Left hindlimb (tissue), 1 donor: ENCODE results near the gene CGB7.
"Not testable (repeated sequence)": the region's sequence is repeated elsewhere in the genome, so short reads cannot be mapped to it uniquely, and the experiment has no call there.

Experiments used
- DNase-seq: peaks from one replicate; pipeline ENCODE4 v3.0.0-alpha.2; 2018

CGB7 gene

GRCh38 chr19:49057636-49058234, at the start of gene CGB7:
Gene CGB7, minus strand, starts transcription at chr19:49057749. Its CDS starts 2,374 bp downstream, at chr19:49055375.
- DNase-seq, result no peak

- no peak for DNase-seq
Measured at GRCh38 chr19:49106648-49107135, 49.1 kb upstream of the CGB7 start.

- DNase-seq, result peak; percentile 74
Measured at GRCh38 chr19:49104229-49104864, 46.8 kb upstream of the CGB7 start.

- no peak for DNase-seq
Measured at GRCh38 chr19:49103331-49104085, 46.0 kb upstream of the CGB7 start.

- DNase-seq, result no peak
Measured at GRCh38 chr19:49102303-49102702, 44.8 kb upstream of the CGB7 start.

DNA sequence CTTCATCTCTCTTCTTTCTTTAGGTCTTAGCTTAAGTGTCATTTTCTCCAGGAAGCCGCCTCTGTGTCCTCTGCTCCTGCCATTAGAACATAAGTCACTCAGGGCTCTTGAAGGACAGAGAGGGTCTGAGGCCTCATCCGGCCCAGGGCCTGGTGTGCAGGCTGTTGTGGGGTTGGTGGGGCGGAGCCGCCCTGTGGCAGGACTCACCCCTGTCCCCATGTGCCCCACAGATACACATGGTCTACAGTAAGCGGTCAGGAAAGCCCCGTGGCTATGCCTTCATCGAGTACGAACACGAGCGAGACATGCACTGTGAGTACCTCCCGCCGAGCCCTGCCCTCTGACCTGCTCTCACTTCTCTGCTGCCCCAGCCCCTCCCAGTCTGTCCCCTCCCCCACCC, 43.6 kb upstream of the CGB7 start:
- DNase-seq, result no peak

- DNase-seq, result no peak
Measured at GRCh38 chr19:49098795-49099194, 41.2 kb upstream of the CGB7 start.

GRCh38 chr19:49097453-49098288, 40.1 kb upstream of the CGB7 start:
- DNase-seq, result peak; percentile 70

DNA sequence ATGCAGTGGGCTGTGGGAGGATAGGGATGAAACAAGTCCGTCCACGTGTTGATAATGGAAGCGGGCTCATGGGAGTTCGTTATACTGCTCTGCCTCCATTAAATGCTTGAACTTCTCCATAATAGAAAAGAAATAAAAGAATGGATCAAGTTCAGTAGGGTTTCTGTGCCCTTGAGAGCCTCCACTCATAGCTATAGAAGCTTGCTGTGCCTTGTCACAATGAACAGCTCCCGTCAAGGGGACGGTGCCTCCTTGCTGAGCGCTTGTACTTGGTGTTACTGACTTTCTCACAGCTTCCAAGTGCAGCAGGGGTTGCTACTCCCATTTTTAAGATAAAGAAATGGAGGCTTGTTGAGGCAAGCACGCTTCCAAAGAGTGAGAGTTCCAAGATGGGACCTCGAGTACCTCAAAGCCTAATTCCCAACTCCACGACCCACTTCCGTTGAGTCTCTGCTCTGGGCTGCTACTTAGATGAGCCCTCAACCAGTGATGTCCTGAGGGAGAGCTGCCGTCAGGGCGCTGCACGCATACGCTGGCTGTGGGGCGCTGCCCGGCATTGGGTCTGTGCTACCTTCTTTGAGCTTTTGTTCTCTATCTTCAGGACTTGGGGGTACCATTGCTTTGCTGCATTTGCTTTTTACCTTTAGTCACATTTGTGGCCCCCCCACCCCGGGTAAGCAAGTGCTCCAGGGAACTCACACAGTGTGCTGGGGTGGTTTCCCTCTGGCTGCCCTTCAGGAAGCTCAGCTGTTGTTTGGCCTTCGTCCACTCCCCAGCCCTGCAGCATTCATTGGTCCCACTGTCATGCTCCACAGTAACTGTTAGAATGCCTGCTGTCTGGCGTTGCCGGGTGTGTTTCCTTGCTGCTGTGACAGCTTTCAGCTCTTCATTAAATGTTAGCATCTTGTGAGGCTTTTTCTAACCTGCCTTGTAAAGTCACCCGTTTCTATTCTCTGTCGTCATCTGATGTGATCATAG, 37.2 kb upstream of the CGB7 start:
- no peak for DNase-seq

DNA sequence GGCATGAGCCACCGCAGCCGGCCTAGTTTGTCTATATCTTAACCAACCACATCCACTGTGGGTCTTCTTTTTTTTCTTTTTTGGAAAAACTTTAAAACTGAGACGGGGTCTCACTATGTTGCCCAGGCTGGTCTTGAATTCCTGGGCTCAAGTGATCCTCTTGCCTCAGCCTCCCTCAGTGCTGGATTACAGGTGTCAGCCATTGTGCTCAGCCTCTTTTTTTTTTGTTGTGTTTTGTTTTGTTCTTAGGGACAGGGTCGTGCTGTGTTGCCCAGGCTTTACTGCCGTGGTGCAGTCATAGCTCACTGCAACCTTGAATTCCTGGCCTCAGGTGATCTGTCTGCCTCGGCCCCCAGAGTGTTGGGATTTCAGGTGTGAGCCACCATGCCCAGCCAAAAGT, 35.1 kb upstream of the CGB7 start:
- DNase-seq, result no peak

DNA sequence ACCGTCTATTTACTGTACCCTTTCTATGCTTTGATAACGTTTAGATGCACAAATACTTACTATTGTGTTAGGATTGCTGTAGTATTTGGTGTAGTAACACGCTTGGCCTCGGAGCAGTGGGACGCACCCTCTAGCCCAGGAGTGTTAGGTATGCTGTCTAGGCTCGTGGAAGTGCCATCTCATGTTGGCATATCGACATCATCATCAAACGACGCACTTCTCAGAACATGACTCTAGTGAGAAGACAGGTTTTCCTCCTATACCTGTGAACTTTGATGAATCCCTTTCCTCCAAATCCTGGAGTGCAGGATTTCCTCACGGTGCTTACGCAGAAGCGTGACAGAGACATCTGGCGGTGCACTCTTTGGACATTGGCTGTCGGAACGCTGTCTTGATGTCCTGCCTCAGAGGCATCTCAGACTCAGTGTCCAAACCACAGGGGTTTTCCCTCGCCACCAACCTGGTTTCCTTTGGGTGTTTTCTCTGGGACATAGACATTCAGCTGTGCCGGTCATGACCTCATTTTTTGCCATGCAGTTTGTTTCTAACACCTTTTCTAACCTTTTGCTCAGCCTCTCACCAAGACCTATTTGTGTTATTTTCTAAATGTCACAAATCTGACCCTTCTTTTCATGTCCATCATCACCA, 34.0 kb upstream of the CGB7 start:
- no peak for DNase-seq

DNA sequence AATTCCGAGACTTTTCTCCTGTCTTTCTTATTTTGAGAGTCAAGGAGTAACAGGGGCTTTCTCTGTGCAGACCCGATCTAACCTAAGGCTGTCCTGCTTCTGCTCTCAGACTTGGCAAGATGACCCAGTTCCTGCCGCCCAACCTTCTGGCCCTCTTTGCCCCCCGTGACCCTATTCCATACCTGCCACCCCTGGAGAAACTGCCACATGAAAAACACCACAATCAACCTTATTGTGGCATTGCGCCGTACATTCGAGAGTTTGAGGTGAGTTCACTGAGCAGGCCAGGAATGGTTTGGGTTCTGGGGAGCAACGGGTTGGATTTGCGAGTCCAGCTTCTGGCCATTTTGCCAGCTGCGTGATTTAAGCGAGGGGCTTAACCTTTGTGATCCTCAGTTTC, 28.7 kb upstream of the CGB7 start:
- DNase-seq, result no peak

DNA sequence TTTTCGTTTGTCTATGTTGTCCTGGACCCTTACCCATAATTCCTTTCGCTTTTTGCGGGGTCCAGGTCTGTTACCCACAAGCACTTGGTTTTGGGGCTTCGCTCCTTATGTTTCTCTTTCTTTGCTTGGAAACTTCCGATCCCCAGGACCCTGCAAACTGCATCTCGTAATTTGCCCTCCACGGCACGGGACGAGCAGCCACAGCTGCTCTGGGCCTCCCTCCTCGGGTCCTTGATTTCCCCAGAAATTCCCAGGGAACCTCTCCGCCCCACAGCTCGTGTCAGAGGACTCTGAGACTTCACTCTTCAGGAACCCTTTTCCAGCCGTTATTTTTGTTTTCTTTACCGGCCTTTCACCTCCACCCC, 28.3 kb upstream of the CGB7 start:
- no peak for DNase-seq

DNA sequence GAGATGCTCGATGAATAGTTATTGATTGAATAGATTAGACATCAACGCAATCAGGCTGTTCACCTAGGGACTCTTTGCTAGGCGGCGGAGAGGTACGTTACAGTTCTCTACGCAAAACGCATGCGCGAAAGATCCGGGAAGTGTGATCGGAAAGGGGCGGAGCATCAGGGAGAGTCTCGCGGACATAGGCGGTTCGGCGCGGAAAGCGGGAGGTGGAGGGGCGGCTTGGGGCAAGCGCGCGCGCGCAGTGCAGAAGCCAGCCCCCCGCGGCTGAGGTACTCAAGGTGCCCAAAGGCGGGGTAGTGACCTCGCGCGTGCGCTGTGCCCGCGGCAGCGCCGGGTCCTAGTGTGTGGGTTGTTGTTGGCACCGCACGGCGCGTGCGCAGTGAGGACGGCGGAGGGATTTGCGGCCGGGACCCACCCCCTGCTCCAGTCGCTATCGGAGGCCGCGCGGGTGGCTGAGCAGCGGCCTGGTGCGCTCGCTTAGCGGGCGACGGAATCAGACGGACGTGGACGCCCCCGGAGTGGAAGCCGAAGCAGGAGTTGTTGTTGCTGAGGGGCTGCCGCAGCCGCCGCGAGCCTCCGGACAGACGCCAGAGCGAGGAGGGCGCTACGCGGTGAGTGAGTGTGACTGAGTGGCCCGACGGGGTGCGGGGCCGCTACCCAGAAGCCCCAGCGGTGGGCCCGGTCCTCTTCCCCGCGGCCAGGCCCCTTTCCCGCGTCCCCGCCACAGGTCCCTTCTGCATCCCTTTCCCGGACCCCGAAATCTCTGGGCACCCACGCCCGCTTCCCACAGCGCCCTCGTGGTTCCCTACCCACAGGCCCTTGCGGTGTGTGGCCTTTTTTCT, 27.7 kb upstream of the CGB7 start, which contains the start of gene SNRNP70:
Gene SNRNP70 (plus strand): TSS at position 432 of the 848 bp plus-strand sequence. CDS start 964 bp downstream, outside the sequence.
- peak; percentile 99 for DNase-seq

DNA sequence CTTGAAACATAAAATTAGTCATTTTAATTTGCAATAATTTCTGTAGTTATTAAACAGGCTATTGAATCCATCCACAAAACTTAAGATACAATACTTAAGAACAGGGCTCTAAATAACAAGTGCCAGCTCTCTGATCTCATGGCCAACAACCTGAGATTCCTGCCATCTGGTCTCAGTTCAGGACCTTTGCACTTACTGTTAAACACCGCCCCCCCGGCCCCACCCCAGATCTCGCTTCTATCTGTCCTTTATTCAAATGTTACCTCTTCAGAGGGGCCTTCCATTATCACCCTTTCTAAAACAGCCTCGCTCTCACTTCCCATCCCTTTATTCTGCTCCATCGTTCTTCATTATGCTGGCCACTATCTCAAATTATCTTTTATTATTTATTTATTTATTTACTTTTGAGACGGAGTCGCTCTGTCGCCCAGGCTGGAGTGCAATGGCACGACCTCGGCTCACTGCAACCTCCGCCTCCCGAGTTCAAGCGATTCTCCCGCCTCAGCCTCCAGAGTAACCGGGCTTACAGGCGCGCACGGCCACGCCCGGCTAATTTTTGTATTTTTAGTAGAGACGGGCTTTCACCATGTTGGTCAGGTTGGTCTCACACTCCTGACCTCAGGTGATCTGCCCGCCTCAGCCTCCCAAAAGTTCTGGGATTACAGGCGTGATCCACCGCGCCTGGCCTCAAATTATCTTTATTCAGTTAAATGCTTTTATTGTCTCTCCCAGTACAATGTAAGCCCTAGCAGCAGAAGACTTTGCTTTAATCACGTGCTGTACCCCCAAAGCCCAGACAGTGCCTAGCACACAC, 26.9 kb upstream of the CGB7 start:
- DNase-seq, result no peak

GRCh38 chr19:49081273-49081672, 23.7 kb upstream of the CGB7 start:
- no peak for DNase-seq

DNA sequence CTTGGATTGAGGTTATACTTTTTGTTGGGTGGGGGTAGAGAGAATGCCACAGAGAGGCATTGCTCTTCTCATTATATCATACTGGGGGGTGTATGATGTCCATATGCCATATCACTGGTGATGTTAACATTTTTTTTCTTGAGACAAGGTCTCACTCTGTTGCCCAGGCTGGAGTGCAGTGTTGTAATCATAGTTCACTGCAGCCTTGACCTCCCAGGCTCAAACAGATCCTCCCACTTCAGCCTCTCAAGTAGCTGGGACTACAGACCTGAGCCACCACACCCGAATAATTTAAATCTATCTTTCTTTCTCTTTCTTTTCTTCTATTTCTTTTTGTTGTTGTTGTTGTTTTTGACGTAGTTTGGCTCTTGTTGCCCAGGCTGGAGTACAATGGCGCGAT, 22.8 kb upstream of the CGB7 start:
- DNase-seq, result no peak

DNA sequence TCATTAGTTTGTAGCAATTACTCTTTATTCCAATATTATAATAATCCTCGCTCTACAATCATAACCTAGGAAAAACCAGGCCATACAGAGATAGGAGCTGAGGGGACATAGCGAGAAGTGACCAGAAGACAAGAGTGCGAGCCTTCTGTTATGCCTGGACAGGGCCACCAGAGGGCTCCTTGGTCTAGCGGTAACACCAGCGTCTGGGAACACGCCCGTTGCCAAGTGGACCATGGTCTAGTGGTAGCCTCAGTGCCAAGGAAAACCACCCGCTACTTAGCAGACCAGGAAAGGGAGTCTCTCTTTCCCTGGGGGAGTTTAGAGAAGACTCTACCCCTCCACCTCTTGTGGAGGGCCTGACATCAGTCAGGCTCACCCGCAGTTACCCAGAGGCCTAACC, 17.3 kb upstream of the CGB7 start:
- not testable (repeated sequence) for DNase-seq
